Transverse colon (tissue), 4 donors: ENCODE data around the gene ROMO1.
"Not testable (repeated sequence)": the region's sequence is repeated elsewhere in the genome, so short reads cannot be mapped to it uniquely, and the experiment has no call there.

Source experiments
- CTCF ChIP-seq, 5 experiments: fragments of 200-600 bp in 3 of 5; fragments of 450-650 bp in 2 of 5; sonication (generic) in 3 of 5; IDR thresholded peaks; 1 replicate in 2 of 5; 2 replicates in 3 of 5; pipeline ENCODE4 v1.5.1; 2016 to 2017; ENCODE audit warnings: antibody characterized with exemption in 5 of 5, inconsistent platforms in 3 of 5, mild to moderate bottlenecking in 2 of 5, moderate library complexity in 1 of 5
- EP300 ChIP-seq: sonication (generic); formaldehyde crosslinking; IDR thresholded peaks from one replicate; pipeline ENCODE4 v1.6.1; 2017; ENCODE audit warnings: antibody characterized with exemption, low read depth
- POLR2A ChIP-seq: fragments of 450-650 bp; IDR thresholded peaks from one replicate; pipeline ENCODE4 v1.6.1; 2016; ENCODE audit warnings: antibody characterized with exemption, mild to moderate bottlenecking, moderate library complexity
- POLR2AphosphoS5 ChIP-seq, 3 donors: sonication (generic); formaldehyde crosslinking; IDR thresholded peaks; one replicate each; pipeline ENCODE4 v1.6.1; 2016; ENCODE audit warnings: antibody characterized with exemption in 3 of 3

- not testable (repeated sequence) for TF ChIP-seq POLR2AphosphoS5 (IDR thresholded peaks at IDR 0.05); POLR2A; EP300
- peak in 1 of 5 experiments; percentile 3 for TF ChIP-seq CTCF (IDR thresholded peaks at IDR 0.05)
These were observed 12.3 kb upstream of the ROMO1 start for GRCh38 chr20:35686872-35687271.
